Stimulated activated CD4-positive, alpha-beta T cell treated with anti-CD3 and anti-CD28 coated beads, Interleukin-1b, Interleukin-23, amount 100 ng/mL, for 48 hours (primary cell): ENCODE results near the gene STARD6.
"Not testable (repeated sequence)": the region's sequence is repeated elsewhere in the genome, so short reads cannot be mapped to it uniquely, and the experiment has no call there.

ENCODE experiments used
- DNase-seq: peaks from one replicate; pipeline ENCODE4 v3.0.0-alpha.2; 2020

The STARD6 gene

DNA sequence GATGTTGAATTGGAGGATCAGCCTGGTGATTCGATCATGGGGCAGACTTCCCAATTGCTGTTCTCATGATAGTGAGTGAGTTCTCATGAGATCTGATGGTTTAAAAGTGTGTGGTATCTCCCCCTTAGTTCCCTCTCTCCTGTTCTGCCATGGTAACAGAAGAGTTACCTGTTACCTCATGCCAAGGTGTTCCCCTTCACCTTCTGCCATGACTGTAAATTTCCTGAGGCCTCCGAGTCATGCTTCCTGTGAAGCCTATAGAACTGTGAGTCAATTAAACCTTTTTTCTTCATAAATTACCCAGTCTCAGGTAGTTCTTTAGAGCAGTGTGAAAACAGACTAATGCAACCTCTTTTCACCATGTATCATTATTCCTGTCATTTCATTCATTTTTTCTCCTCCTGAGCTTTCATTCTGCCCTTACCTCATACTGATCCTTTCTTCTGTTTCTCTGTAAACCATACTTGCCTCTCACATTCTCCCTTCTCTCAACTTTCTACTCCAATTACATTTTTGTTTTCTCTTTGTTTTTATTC lies 22.0 kb downstream of the STARD6 start:
- DNase-seq = peak; percentile 24

DNA sequence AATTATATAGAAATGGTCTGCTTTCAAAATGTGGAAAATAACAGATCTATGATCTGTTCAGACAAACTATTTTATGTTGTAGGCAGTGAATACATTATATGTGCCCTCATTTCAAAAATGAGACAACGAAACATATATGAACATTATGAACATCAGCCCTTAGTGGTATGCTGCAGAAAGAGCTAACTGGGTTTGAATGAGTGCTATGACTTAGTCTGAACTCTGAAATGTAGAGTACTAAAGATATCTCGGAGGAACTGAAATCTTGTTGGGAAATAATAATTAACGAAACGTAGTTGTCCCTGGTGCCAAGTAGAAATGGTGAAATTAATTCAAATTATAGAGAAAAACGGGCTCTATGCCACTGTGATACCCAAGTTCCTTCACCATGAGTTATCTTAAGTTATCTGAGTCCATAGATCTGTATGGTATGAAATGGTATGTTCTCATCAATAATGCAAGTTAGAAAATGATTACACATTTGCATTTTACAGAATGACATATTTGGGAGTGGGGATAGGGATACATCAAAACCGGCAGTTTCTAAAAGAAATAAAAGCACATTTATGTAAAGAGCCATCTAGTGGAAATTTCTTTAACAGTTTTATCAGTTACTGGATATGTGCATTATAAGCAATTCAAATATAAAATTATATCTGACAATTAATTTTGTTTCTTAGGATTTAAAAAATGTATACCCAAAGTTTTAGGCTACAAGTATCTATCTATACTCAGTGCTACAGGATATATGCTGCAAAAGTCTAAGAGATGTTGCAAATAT lies 26.7 kb downstream of the STARD6 start:
- DNase-seq = no peak

DNA sequence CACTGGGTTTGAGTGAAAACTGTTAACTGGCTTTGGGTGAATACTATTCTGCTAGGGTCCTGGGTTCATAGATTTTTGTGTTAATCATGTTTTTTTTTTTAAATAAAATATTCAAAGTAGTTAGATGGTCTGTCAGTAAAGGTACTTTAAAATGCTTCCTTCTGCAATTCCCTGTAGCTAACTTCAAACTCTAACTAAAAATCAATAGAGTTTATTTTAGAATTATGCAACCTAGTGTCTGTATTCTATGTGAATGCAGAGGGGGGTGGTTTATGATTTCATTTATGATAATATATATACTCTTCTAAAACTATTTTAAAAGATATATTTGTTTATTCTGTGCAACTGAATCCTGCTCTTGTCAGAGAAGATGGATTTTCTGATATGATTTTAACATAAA lies 27.9 kb downstream of the STARD6 start:
- no peak for DNase-seq

DNA sequence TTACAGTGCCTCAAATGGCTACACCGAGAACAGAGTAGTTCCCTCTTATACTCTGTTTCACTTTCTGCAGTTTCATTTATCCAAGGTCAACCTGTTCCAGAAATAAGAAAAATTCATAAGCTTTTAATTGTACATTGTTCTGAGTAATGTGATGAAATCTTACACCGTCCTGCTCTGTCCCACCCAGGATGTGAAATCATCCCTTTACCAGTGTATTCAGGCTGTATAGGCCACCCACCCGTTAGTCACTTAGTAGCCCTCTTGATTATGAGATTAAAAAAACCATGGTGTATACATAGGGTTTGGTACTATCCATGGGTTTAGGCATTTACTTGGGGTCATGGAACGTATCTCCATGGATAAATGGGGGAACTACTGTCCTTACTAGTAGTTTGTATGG lies 29.8 kb downstream of the STARD6 start:
- no peak for DNase-seq

DNA sequence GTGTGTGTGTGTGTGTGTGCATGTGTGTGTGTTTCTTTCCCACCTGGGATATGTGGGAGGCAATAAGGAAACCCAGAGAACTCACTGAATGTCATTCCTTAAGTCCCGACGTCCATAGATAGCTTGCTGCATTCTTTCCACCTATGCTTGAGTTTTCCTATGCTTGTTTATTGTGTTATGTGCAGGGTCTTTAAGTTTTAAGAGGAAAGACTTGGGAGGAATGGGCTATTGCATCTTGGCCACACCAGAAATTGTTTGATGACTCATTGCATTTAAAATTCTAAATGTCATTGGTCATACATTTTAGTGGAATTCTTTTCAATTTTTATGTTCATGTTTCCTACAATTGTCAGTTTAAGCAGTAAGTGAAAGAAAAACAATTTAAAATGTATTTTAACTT lies 33.7 kb downstream of the STARD6 start:
- no peak for DNase-seq

DNA sequence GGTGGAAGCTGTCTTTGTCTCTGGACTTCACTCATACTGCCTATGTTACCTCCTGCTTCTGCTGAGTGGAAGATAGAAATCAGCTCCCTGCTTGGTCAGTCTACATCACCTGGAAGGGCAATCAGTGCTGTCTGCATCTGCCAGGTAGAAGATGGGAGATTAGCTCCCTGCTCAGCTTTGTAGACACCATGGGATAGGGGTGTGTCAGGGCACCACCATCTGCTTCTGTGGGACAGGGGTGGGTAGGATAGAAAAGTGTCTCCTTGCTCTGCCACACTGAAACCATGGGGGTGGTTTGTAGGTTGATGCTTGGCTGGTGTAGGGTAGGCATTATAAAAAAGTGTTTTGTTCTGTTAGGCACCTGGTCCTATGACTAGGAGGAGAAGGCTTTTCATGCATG lies 34.1 kb downstream of the STARD6 start:
- no peak for DNase-seq

DNA sequence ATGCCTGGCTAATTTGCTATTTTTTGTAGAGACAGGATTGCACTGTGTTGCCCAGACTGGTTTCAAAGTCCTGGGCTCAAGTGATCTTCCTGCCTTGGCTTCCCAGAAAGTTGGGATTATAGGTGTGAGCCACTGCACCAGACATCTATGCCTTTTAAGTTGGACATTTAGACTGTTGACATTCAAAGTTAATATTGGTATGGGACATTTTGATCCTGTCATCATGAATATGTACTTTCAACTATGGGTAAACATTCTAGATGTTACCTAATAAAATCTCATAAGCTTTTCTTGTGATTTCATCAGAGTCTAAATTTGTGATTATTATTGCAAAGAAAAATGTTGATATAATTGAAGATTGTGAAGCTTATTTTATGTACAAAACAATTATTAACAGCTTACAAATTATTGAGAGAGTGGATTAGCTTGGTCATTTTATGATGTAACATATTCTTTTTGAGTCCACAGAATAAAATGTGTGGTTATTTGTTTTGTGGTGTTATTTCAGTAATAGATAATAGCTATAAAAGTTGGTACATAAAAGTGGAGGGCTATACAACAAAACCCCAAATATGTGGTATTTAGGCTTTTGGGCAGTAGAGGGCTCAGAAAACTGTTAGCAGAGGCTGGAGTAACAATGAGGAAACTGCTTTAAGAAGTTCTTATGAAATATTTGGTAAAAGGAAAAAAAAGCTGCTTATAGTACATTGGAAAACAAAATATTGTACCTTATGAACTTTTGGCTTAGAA lies 41.4 kb downstream of the STARD6 start:
- DNase-seq = no peak

DNA sequence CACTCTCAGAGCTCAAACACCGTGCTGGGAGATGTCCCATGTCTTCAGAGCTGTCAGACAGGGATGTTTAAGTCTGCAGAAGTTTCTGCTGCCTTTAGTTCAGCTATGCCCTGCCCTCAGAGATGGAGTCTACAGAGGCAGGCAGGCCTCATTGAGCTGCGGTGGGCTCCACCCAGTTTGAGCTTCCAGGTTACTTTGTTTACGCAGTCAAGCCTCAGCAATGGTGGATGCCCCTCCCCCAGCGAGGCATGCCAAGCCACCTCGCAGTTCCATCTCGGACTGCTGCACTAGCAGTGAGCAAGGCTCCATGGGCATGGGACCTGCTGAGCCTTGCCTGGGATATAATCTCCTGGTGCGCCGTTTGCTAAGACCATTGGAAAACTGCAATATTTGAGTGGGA lies 48.1 kb downstream of the STARD6 start:
- not testable (repeated sequence) for DNase-seq

DNA sequence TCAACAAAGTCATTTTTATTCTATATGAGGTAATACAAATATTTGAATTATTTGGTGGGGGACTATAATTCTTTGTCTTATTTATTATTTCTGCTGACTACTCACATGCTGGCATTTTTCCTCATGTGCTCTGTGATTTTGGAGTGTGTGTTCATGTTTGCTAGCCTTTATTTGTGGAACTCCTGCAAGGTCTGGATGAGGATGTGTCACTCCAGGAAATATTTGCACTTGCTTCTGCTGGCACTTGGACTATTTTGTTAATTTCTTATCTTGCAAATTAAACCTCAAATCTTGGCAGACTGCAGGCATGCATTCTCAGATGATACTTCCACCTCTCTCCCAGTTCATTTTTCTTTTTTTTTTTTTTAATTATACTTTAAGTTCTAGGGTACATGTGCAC lies 54.2 kb downstream of the STARD6 start:
- DNase-seq = no peak

DNA sequence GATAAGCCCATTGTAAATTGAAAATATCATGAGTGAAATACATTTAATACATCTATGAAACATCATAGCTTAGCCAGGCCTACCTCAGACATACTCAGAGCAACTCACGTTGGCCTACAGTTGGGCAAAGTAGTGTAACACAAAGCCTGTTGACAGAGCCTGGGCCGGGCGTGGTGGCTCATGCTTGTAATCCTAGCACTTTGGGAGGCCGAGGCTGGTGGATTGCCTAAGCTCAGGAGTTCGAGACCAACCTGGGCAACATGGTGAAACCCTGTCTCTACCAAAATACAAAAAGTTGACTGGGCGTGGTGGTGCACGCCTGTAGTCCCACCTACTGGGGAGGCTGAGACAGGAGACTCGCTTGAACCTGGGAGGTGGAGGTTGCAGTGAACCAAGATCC lies 58.7 kb downstream of the STARD6 start:
- not testable (repeated sequence) for DNase-seq

DNA sequence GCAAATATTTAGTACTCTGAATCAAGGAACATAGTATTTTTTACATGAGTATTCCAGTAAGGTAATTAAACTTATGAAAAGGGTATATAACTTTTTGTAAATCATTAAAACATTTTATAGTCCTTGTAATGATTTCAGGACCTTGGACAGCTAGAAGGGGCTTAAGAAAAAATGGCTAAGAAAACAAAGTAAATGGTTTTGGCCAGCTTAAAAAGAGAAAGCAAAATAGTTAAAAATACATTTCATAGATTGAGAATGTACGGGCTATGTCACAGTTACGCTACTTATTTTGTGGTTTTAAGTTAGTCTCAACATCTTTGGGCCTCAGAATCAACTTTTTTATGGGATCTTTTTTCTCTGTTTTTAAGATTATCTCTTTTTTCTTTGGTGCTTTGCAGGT lies 61.6 kb downstream of the STARD6 start:
- no peak for DNase-seq

DNA sequence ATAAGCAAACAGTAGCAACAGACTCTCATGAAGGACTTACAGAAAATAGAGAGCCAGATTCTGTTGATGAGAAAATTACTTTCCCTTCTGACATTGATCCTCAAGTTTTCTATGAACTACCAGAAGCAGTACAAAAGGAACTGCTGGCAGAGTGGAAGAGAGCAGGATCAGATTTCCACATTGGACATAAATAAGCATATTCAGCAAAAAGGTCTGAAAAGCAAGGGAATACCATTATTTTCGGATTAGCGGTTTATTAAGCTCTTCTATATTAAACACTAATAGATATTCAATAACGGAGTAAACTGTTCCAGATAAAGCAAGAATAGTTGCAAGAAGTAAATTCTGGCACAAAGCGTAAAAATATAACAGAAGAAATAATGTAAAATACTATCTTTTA lies 63.4 kb downstream of the STARD6 start:
- no peak for DNase-seq

DNA sequence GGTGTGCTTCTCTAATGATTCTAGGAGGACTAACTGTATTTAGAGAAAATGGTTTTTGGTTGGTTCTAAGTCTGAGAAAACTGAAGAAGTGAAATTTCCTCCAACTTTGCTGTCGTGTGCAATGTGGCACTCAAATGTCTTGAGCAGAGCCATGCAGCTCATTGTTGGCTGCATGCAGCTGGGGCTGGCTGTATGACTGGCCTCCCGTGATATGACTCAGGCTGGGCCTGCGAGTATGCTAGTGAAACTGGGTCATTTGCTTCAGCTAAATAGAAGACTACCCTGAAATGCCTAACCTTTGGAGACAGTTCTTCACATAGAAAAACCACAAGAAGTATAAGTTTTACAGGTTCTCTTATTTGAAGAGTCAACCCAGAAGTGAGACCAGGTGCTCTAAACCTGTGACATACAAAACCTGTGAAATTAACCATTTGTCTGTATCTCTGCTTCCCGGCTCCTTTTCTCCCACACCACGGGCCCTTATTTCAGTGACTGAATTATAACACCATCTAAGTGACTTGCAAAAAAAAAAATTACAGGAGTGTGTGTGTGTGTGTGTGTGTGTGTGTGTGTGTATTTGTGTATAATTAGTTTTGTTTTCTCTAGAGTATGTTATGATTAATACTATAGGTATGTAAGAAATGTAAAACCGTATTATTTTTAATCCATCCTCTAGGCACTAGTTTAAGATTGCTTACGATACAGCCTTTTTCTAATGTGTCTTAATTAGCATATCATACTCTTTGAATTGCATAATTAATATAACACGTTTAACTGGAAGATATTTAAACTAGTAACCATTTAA lies 72.5 kb downstream of the STARD6 start:
- DNase-seq = peak; percentile 90

DNA sequence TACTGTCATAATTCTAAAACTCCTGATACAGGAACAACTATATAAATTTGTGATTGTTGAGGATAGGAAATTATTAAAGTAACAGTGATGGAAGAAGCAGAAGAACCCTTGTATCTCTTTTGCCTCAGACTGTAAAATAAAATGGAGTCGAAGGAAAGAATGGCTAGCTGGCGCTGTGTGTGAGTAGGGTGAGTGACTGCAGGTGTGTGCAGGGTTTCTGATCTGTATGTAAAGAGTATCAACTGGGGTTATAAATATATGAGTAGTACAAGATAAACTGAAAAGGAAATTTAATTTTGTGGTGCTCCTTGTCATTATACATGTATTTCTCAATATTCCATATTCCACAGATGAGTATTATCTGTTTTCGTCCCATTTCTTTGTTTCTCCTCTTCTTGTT lies 73.1 kb downstream of the STARD6 start:
- DNase-seq = no peak

DNA sequence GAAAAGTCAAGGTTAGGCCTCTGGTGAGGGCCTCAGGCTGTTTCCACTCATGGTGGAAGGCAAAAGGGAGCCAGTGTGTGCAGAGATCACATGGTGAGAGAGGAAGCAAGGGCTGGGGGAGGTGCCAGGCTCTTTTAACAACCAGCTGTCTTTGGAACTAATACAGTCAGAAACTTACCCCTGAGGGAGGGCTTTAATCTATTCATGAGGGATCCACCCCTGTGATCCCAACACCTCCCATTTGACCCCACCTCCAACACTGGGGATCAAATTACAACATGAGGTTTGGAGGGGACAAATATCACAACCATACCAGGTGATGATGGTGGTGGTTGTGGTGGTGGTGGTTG lies 77.5 kb downstream of the STARD6 start:
- DNase-seq = no peak

DNA sequence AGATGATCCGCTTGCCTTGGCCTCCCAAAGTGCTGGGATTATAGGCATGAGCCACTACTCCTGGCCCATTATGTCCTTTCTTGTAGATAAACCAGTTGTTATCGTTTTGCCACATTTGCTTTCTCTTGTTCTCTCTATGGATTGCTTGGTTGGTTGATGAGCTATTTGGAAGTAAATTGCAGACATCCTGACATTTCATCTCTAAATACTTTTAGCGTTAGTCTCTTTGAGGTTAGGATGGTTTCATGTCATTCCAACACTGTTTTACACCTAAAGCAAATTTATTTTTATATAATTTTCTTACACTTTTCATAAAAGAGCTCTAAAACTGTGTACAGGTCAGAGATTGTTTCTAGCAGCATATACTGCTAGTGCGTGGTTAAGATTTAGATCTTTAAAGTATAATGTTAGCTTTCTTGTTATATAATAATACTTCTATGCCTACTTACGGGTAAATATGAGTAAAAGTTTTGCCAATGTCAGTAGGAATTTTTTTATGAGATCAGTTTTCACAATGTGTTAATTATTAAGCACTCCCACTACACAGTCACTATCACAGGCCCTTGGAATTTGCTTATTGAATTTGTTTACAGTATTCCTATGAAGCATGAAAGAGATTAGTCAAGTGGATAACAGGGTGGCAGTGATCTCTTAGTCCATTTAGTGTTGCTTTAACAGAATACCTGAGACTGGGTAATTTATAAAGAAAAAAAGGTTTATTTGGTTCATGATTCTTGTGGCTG lies 78.0 kb downstream of the STARD6 start:
- DNase-seq = no peak

DNA sequence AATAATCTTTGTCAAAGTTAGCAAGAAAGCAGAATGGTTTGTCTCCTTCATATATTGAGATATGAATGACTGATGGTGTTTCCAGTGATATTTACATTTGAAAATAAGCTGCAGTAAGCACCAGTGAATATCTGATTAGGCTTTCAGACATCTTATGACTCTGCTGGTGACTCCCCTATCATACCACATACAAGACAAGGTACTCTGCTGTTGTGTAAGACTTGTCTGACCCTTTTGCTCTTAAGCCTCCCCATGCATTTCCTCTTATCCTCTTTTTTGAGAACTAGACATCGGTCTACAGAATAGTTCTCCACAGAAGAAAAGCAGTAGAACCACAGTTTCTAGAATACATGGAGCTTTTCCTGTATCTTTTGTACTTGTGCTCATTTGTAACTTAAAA lies 79.0 kb downstream of the STARD6 start:
- DNase-seq = no peak

DNA sequence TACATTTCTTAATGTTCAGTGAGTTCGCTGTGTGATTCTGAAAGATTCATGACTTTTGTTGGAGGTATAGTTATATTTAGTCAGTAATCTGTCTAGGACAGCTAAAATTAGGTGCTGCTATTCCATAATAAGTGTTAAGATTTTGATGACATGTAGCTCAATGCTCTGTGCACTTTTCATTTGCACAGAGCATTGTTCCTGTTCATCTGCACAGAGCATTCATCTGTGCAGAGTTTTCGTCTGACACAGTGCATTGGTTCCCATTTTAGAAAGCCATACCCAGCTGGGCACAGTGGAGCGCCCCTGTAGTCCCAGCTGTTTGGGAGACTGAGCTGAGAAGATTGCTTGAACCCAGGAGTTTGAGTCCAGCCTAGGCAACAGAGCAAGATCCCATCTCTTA lies 79.8 kb downstream of the STARD6 start:
- no peak for DNase-seq
